Islet precursor cell (in vitro differentiated cells): ENCODE results near the gene ZFYVE28.
A peak's percentile ranks its signal among the peaks of the same experiment; 100 is the strongest.
"Not testable (repeated sequence)": the region's sequence is repeated elsewhere in the genome, so short reads cannot be mapped to it uniquely, and the experiment has no call there.

Experiments
- DNase-seq: peaks from one replicate; pipeline ENCODE4 v3.0.0-alpha.2; 2018

ZFYVE28 gene

GRCh38 chr4:2417765-2418649, at the start of gene ZFYVE28:
Gene ZFYVE28, minus strand, starts transcription at chr4:2418645. Its CDS starts 322 bp downstream, at chr4:2418323.
- DNase-seq: no peak

DNA sequence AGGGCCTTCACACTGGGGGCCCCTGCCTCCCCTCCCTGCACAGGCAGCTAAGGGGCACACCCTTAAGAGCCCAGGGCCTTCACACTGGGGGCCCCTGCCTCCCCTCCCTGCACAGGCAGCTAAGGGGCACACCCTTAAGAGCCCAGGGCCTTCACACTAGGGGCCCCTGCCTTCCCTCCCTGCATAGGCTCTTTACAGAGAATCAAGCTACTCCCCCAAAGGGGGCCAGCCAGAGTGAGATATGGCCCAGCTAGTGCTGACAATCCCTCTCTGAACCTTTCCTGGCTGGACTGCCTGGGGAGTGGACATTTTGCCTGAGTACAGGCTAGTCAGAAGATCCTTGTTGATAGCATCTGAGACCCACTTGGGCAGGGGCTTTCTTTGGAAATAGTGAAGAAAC, 47.1 kb upstream of the ZFYVE28 start:
- not testable (repeated sequence) for DNase-seq

DNA sequence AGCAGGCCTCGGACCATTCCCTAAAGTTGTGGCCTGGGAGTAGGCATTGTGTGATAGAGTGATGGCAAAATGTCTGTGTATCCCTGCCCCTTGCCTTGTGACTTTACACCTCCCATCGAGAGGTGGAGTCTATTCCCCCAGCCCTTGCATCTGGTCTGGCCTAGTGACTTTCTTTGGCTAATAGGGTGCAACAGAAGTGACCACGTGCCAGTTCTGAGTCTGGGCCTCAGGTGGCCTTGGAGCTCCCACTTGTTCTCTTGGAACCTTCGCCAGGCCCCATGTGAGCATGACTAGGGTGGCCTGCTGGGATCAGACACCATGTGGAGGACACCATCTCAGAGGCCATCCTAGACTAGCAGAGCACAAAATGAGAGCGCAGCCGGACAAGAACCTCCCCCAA, 46.6 kb upstream of the ZFYVE28 start:
- no peak for DNase-seq

- DNase-seq: no peak
Observed at GRCh38 chr4:2462992-2463762, 44.7 kb upstream of the ZFYVE28 start.

GRCh38 chr4:2462218-2462991, 44.0 kb upstream of the ZFYVE28 start:
- peak; percentile 85 for DNase-seq

DNA sequence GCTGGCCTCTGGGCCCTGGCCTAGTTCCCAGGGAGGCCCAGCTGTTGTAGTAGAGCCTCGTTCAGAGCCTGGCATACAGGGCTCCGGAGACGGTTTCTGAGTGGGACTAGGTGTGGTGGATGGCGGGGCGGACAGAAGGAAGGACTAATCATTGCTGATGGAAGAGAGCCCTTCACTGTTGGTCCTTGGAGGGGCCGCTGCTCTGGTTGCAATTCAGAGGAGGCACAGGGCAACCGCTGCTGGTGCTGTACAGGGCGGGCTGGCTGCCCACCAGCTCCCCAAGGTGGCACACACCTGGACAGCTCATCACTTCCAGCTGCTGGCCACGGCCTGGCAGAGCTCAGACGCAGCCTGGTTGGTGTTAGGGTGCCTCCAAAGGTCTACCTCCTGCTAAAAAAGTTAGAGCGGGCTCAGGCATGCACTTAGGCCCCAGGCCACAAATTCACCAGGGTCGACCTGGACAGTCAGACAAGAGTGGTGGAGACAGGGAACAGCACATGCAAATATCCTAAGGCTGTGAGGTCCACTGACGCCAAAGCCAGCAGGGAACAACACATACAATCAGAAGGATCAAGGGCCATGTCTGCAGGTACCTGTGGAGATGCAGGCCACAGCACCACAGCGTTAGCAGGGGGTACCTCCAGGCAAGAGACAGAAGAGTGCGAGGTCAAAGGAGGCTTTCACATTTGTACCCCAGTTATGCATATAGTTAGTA, 43.0 kb upstream of the ZFYVE28 start:
- DNase-seq: no peak

GRCh38 chr4:2459589-2460349, 41.3 kb upstream of the ZFYVE28 start:
- DNase-seq: no peak

GRCh38 chr4:2458546-2459491, 40.4 kb upstream of the ZFYVE28 start:
- DNase-seq: no peak

- no peak for DNase-seq
Observed at GRCh38 chr4:2457481-2458295, 39.2 kb upstream of the ZFYVE28 start.

DNA sequence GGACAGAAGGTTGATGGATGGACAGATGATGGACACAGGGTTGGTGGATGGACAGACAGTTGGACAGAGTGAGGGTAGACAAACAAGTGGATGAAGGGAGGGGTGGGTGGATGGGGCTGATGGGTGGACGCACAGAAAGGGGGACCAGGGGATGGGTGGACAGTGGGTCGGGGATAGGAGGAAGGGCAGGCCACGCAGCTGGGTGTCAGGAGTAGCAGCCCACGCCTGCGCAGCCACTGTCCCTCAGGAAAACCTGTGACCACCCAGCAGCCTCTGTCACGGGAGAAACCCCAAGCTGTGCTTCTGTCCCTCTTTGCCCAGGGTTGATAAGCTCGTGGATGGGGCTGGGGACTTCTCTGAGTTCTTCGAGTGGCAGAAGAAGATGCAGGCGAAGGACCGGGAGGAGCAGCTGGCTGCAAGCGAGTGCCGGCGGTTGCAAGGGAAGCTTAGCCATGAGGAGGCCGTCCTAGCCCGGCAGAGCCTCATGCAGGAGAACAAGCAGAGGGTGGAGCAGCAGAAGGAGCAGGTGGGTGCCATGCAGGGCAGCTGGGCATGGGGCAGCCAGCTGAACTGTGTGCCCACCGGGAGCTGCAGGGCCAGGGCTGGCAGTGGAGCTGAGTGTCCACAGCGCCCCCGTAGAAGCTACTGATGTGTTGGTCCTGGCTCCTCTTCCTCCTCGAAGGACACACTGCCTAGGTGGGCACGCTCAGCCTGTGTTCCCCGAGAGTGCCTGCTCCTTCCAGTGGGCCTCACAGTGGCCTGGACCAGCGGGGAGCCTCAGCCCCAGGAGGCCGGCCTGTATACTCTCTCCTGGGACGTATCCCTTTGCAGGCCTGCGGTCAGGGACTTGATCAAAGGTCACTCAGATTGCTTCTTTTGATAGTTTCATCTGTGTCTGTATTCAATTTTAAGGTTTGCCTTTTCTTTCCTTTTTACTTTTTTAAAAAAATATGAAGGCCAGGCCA, 33.7 kb upstream of the ZFYVE28 start:
- peak; percentile 48 for DNase-seq

DNA sequence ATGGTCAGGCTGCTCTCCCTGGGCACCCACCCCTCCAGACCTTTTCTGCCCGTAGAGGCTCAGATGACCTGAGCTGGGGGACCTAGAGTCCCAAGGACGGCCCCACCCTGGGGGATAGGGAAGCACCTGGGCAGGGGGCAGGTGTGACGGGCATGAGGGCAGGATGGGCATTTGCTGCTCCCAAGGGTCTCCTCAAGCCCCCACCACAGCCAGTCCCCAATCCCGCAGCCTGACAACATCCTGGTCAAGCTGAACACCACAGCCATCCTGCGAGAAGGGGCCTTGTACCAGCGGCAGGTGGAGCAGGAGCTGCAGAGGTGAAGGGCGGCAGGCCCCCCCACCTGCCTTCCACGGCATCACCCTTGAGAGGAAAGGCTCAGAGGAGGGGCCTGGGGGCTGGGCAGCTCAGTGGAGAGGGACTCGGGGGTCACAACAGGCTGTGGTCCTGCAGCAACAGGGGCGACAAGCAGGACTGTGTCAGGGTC, 32.6 kb upstream of the ZFYVE28 start:
- peak; percentile 47 for DNase-seq

- DNase-seq: no peak
Observed at GRCh38 chr4:2450394-2451035, 32.1 kb upstream of the ZFYVE28 start.

DNA sequence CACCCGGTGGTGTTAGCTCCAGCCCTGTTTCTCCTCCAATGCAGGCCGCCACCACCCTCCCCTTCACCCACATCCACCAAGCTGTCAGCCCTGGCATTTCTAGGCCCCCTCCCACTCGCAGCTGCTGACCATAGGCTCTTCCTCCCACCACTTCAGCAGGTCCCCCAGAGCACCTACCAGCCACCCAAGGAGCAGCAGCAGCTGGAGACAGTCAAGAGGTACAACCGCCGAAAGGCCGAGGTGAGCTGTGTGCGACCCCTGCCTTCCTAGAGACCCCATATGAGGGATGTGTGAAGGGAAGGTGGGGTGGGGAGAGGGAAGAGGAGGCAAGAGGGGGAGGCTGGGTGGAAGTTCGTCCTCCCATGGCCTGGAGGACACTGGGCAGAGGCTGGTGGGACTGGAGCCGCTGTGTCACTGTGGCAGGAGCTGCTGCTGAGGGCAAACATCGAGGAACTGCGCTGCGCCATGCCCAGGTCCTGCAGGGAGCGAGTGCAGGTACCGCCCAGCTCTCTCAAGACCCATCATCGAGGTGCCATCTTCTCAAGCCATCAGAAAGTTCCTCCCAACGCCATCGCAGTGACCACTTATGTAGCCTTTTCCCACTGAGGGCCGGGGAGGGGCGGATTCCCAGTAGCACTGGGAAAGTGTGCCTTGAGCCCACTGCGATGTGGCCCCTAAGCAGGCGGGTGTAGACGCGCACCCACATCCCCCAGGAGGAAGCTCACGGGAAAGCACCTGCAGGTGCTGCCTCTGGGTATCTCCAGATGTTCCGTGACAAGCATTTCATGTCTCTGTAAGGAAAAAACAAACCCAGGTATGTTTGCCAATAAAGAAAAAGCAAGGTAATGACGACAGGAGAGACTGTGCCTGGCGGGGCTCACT, 31.3 kb upstream of the ZFYVE28 start:
- no peak for DNase-seq

DNA sequence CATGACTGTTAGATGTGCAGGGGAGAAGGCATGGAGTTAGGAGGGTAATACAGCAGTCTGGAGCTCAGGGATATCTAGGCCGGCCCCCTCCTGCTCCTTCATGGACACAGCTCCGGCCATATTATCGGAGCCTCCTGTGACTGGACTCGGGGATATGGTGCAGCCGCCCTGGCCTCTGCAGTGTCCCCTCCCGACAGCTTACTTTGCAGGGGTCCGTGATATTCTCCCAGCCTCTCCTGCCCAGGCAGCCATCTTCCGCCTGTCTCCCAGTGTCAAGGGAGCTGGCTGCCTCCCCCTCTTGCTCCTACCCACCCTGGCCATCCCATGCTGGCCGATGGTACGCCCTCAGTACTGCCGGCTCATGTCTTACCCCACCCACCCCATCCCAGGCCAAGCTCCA, 30.6 kb upstream of the ZFYVE28 start:
- no peak for DNase-seq

DNA sequence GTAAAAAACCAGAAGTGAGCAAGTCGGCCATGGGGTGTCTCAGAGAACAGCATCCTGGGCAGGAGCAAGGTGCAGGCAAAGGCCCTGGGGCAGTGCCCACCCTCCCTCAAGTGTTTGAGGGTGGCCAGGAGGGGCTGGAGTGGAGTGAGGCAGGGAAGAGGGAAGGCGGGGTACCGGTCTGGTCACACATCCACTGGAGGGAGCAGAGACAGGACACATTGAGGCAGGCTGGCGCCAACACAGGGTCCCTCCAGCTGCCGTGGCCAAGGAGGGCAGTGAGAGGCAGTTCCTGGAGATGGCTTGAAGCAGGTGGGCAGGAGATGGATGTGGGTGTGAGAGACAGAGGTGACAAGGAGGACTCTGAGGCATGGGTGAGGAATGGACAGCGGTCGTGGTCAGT, 30.1 kb upstream of the ZFYVE28 start:
- DNase-seq: no peak
